ENCODE results near the gene ARRB1. TPM values are rescaled to one million over a fixed set of nuclear protein-coding genes. Genes with fewer than 3 reads are reported as not detected.

ARRB1 gene
- total and polyA plus RNA-seq, 2 of the 13 experiments (the other 11 are each of a cell fraction or from before 2014, with no cell fraction given), result 22.5 to 35.7 TPM

DNA sequence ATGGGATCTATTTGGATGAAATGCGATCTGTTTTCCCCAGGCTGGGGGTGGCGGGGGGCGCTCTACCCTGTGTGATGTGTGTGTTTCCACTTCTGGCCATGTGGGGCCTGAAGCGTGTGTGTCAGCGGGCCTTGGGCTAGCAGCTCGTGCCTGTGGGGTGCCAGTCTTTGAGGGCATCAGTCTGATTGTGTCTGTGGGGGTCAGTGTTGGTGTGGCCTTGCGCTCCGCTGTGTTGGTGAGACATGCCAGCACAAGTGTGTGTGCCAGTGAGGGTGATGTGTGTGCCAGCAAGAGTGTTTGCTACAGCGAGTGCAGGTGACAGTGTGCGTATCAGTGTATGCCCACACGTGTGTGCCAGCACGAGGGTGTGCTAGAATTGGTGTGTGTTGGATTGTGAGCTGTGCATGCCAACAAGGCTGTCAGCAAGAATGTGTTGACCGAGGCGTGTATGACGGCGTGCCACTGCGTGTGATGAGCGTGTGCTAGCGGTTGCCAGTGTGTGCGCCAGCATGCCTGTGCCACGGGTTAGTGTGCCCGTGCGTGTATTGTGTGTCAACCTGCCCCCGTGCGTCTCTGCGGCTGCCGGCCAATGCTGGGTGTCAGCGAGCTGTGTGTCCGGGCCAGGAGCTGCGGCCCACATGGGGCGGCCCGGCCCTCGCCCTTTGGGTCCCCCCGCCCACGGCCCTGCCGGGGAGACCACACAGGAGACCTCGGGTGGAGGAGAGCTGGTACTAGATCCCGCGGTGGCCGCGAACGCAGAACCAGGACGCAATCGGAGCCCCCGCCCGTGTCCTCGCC, 519 bp downstream of the ARRB1 start (continued):
- TF ChIP-seq, protein P1, sequence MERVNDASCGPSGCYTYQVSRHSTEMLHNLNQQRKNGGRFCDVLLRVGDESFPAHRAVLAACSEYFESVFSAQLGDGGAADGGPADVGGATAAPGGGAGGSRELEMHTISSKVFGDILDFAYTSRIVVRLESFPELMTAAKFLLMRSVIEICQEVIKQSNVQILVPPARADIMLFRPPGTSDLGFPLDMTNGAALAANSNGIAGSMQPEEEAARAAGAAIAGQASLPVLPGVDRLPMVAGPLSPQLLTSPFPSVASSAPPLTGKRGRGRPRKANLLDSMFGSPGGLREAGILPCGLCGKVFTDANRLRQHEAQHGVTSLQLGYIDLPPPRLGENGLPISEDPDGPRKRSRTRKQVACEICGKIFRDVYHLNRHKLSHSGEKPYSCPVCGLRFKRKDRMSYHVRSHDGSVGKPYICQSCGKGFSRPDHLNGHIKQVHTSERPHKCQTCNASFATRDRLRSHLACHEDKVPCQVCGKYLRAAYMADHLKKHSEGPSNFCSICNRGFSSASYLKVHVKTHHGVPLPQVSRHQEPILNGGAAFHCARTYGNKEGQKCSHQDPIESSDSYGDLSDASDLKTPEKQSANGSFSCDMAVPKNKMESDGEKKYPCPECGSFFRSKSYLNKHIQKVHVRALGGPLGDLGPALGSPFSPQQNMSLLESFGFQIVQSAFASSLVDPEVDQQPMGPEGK (CRISPR knock-in tag; IDR thresholded peaks at IDR 0.05), result peak; percentile 92
- no peak for TF ChIP-seq TBP (CRISPR knock-in tag; IDR thresholded peaks at IDR 0.05)
- TF ChIP-seq SIN3A (IDR thresholded peaks at IDR 0.05; ENCODE audit: borderline replicate concordance, low read depth, low read length), result peak; percentile 53; the same call in 1 of the 2 replicates
- TF ChIP-seq ZNF703 (CRISPR knock-in tag; IDR thresholded peaks at IDR 0.05; ENCODE audit: borderline replicate concordance), result no peak
- TF ChIP-seq MAF1 (CRISPR knock-in tag; IDR thresholded peaks at IDR 0.05; ENCODE audit: borderline replicate concordance), result no peak
- TF ChIP-seq, protein P2, sequence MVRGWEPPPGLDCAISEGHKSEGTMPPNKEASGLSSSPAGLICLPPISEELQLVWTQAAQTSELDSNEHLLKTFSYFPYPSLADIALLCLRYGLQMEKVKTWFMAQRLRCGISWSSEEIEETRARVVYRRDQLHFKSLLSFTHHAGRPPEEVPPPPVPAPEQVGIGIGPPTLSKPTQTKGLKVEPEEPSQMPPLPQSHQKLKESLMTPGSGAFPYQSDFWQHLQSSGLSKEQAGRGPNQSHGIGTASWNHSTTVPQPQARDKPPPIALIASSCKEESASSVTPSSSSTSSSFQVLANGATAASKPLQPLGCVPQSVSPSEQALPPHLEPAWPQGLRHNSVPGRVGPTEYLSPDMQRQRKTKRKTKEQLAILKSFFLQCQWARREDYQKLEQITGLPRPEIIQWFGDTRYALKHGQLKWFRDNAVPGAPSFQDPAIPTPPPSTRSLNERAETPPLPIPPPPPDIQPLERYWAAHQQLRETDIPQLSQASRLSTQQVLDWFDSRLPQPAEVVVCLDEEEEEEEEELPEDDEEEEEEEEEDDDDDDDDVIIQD (CRISPR knock-in tag; IDR thresholded peaks at IDR 0.05; ENCODE audit: low read depth), result no peak
- no peak for TF ChIP-seq MTF1 (CRISPR knock-in tag; IDR thresholded peaks at IDR 0.05)
- no peak for TF ChIP-seq ZBTB20 (CRISPR knock-in tag; IDR thresholded peaks at IDR 0.05; ENCODE audit: borderline replicate concordance, low read depth)
- no peak for TF ChIP-seq TCF7 (IDR thresholded peaks at IDR 0.05; ENCODE audit: low read depth)
- TF ChIP-seq, protein P3, sequence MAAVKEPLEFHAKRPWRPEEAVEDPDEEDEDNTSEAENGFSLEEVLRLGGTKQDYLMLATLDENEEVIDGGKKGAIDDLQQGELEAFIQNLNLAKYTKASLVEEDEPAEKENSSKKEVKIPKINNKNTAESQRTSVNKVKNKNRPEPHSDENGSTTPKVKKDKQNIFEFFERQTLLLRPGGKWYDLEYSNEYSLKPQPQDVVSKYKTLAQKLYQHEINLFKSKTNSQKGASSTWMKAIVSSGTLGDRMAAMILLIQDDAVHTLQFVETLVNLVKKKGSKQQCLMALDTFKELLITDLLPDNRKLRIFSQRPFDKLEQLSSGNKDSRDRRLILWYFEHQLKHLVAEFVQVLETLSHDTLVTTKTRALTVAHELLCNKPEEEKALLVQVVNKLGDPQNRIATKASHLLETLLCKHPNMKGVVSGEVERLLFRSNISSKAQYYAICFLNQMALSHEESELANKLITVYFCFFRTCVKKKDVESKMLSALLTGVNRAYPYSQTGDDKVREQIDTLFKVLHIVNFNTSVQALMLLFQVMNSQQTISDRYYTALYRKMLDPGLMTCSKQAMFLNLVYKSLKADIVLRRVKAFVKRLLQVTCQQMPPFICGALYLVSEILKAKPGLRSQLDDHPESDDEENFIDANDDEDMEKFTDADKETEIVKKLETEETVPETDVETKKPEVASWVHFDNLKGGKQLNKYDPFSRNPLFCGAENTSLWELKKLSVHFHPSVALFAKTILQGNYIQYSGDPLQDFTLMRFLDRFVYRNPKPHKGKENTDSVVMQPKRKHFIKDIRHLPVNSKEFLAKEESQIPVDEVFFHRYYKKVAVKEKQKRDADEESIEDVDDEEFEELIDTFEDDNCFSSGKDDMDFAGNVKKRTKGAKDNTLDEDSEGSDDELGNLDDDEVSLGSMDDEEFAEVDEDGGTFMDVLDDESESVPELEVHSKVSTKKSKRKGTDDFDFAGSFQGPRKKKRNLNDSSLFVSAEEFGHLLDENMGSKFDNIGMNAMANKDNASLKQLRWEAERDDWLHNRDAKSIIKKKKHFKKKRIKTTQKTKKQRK (IDR thresholded peaks at IDR 0.05; ENCODE audit: low read length), result no peak
- TF ChIP-seq MTA3 (CRISPR knock-in tag; IDR thresholded peaks at IDR 0.05), result no peak
- TF ChIP-seq ARNT (IDR thresholded peaks at IDR 0.05), result no peak
- TF ChIP-seq MED13 (CRISPR knock-in tag; IDR thresholded peaks at IDR 0.05), result no peak; the same call in 1 of the 2 replicates
- TF ChIP-seq, protein P4, sequence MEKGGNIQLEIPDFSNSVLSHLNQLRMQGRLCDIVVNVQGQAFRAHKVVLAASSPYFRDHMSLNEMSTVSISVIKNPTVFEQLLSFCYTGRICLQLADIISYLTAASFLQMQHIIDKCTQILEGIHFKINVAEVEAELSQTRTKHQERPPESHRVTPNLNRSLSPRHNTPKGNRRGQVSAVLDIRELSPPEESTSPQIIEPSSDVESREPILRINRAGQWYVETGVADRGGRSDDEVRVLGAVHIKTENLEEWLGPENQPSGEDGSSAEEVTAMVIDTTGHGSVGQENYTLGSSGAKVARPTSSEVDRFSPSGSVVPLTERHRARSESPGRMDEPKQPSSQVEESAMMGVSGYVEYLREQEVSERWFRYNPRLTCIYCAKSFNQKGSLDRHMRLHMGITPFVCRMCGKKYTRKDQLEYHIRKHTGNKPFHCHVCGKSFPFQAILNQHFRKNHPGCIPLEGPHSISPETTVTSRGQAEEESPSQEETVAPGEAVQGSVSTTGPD (CRISPR knock-in tag; IDR thresholded peaks at IDR 0.05), result no peak
- TF ChIP-seq ZNF879 (CRISPR knock-in tag; IDR thresholded peaks at IDR 0.05), result no peak
- TF ChIP-seq DNMT3B (CRISPR knock-in tag; conservative IDR thresholded peaks at IDR 0.05), result no peak
- TF ChIP-seq ZKSCAN1 (IDR thresholded peaks at IDR 0.05; ENCODE audit: low read length), result no peak
- TF ChIP-seq ZIK1 (CRISPR knock-in tag; IDR thresholded peaks at IDR 0.05; ENCODE audit: borderline replicate concordance, low read depth), result no peak
- 0 out of 2 replicates have a peak, but pooled peaks have one; percentile 36 for TF ChIP-seq ZNF773 (CRISPR knock-in tag; IDR thresholded peaks at IDR 0.05; ENCODE audit: borderline replicate concordance)
- TF ChIP-seq ZNF720 (CRISPR knock-in tag; IDR thresholded peaks at IDR 0.05), result no peak
- TF ChIP-seq ZC3H13 (CRISPR knock-in tag; IDR thresholded peaks at IDR 0.05), result peak; percentile 72
- no peak for TF ChIP-seq FIP1L1 (IDR thresholded peaks at IDR 0.05; ENCODE audit: borderline replicate concordance, insufficient read depth, low read depth, low read length)
- TF ChIP-seq ZNF768 (CRISPR knock-in tag; IDR thresholded peaks at IDR 0.05), result no peak; the same call in 1 of the 2 replicates
